ENCODE results near the gene WIPF1.

WIPF1 gene

DNA sequence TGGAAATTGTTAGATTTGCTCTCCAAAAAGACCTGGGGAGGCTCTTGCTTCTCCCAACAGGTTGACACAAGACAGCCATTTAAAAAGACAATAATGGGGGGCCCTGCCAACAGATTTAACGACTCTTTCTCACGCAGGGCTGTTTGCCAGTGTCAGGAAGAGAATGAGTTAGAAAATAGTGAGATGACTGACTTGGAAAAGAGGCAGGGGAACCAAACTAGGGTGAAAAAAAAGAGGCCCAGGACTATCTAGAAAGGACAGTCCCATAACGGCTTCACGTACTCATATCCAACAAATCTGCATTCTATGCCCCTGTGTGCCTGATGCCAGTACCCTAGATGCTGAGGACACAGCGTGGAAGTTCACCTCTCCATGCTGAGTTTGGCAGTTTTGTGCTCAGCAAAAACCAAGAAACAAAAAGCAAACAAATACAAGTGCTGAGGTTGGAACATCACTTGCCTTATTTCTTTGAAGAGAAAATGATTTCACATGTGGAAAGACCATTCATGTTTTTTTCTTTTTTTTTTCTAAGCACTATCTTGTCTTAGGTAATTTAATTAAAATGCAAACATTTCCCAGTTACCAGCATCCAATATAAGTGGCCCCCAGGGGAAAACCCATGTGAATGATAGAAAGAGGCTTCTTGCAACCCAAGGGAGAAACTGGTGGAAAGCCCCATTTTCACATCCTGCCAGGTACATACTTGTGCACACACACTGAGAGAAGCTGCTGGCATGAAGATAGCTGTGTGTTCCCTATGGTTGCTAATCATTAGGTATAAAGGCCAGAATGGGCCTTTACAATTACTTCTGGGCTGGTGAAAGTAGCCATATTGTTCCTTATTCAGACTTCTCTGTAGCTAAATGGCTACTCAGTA lies 10.6 kb upstream of the WIPF1 start:
- TF ChIP-seq, protein P1, sequence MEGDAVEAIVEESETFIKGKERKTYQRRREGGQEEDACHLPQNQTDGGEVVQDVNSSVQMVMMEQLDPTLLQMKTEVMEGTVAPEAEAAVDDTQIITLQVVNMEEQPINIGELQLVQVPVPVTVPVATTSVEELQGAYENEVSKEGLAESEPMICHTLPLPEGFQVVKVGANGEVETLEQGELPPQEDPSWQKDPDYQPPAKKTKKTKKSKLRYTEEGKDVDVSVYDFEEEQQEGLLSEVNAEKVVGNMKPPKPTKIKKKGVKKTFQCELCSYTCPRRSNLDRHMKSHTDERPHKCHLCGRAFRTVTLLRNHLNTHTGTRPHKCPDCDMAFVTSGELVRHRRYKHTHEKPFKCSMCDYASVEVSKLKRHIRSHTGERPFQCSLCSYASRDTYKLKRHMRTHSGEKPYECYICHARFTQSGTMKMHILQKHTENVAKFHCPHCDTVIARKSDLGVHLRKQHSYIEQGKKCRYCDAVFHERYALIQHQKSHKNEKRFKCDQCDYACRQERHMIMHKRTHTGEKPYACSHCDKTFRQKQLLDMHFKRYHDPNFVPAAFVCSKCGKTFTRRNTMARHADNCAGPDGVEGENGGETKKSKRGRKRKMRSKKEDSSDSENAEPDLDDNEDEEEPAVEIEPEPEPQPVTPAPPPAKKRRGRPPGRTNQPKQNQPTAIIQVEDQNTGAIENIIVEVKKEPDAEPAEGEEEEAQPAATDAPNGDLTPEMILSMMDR (IDR thresholded peaks at IDR 0.05; ENCODE audit: low read length, missing control alignments): no peak
- no peak for DNase-seq (ENCODE audit: low read depth)
- H3K4me3 ChIP-seq (replicated peaks; ENCODE audit: low read depth, low read length): no peak overlapping the region

GRCh38 chr2:174607584-174607983 lies 10.0 kb upstream of the WIPF1 start:
- TF ChIP-seq, protein P1 (IDR thresholded peaks at IDR 0.05; ENCODE audit: low read length, missing control alignments): no peak
- DNase-seq (ENCODE audit: low read depth): no peak
- H3K4me3 ChIP-seq (replicated peaks; ENCODE audit: low read depth, low read length): no peak overlapping the region

- DNase-seq (ENCODE audit: low read depth): peak; percentile 70
- TF ChIP-seq, protein P1 (IDR thresholded peaks at IDR 0.05; ENCODE audit: low read length, missing control alignments): no peak
- H3K4me3 ChIP-seq (replicated peaks; ENCODE audit: low read depth, low read length): no peak overlapping the region
Measured at GRCh38 chr2:174606336-174606735, 8.7 kb upstream of the WIPF1 start.

DNA sequence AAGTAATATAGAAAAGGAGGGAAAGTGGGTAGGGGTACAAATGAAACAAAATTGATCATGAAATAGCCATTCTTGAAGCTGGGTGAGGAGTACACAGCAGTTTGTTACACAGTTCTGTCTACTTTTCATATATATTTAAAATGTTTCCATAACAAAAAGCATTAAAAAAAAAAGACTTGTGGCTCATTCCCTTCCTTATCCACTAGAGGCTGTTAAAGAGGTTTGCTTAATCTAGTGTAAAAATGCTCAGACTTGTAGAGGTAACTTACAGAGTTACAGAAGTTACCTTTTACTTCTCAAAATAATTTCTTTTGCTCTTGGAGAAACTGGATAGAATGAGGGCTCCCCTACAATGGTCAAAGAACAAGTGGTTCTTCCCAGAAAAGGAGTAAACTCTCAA lies 8.1 kb upstream of the WIPF1 start:
- TF ChIP-seq, protein P1 (IDR thresholded peaks at IDR 0.05; ENCODE audit: low read length, missing control alignments): peak; percentile 77
- no peak overlapping the region for H3K4me3 ChIP-seq (replicated peaks; ENCODE audit: low read depth, low read length)
- DNase-seq (ENCODE audit: low read depth): peak; percentile 67

DNA sequence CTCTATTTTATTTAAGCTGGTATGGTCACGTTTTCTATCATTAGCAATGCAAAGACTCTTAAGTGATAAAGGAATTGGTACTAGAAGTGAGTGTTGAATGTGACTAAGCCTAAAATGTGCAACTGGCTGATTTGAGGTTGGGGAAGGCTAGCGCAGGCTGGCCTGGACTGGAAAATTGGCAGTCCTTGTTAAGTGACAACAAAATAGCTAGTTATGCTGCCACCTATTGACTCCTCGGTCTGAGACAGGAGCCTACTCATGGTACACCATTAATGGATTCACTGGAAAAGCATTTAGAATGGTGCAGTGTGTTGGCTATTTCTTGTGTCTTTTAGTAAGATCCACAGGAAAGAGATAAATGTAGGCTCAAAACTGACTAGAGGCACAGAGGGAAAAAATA lies 5.7 kb upstream of the WIPF1 start:
- TF ChIP-seq, protein P1 (IDR thresholded peaks at IDR 0.05; ENCODE audit: low read length, missing control alignments): peak; percentile 66
- no peak overlapping the region for H3K4me3 ChIP-seq (replicated peaks; ENCODE audit: low read depth, low read length)
- DNase-seq (ENCODE audit: low read depth): peak; percentile 73

- TF ChIP-seq, protein P1 (IDR thresholded peaks at IDR 0.05; ENCODE audit: low read length, missing control alignments): no peak
- no peak overlapping the region for H3K4me3 ChIP-seq (replicated peaks; ENCODE audit: low read depth, low read length)
- DNase-seq (ENCODE audit: low read depth): no peak
Measured at GRCh38 chr2:174602745-174603144, 5.1 kb upstream of the WIPF1 start.

DNA sequence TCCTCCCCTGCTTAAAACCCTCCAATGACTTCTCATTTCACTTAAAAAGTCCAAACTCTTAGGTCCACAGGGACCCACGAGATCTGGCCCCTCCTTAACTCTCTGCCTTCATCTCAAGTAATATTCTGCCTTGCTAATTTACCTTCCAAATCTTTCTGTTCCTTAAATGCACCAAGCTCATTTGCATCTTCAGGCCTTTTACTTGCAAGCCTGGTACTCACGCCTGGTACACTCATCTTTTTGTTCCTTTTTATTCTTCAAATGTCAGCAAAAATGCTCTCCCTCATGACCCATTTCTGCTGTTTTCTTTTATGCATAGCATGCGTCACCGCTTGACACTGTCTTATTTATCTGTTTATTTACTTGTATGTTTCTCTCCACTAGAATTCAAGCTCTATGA lies 2.7 kb upstream of the WIPF1 start:
- TF ChIP-seq, protein P1 (IDR thresholded peaks at IDR 0.05; ENCODE audit: low read length, missing control alignments): no peak
- no peak for DNase-seq (ENCODE audit: low read depth)
- no peak overlapping the region for H3K4me3 ChIP-seq (replicated peaks; ENCODE audit: low read depth, low read length)
